ENCODE results near the gene GALNT18.

DNA sequence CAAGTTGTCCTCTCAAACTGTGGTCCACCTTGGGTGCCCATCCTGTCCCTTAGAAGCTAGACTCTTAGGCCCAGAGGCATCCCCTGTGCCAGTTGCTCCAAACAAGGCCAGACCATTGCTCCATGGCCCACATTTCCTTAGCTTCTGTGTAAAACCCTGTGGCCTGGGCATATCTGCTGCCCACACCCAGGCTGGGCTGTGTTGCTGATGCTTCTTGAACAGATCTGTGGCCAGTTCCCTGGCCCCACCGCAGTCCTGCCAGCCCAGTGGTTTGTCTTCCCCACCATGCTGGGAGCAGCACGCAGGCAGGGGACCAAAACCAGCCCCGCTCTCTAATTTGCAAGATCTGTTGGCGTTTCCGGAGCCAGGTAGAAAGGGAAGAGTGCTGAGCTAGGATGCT lies 341.0 kb downstream of the GALNT18 start:
- TF ChIP-seq CTCF (IDR thresholded peaks at IDR 0.05; ENCODE audit: insufficient read depth, low read length): no peak
- no peak for TF ChIP-seq GABPA (IDR thresholded peaks at IDR 0.05; ENCODE audit: low read depth)
- TF ChIP-seq POLR2AphosphoS5 (IDR thresholded peaks at IDR 0.05; ENCODE audit: low read depth): no peak
